HUES64 (cell line): Measurements from ENCODE around the gene SVOPL.

ENCODE experiments used
- H3K27ac ChIP-seq: 2 replicates; pipeline ENCODE4 v1.7.0; 2013; ENCODE audit warnings: low read depth, low read length, inconsistent platforms
- H3K27me3 ChIP-seq: 2 replicates; pipeline ENCODE4 v1.6.1; 2013; ENCODE audit warnings: mild to moderate bottlenecking, low read length; ENCODE audit not compliant: insufficient read depth
- H3K36me3 ChIP-seq: 2 replicates; pipeline ENCODE4 v1.6.1; 2013; ENCODE audit warnings: mild to moderate bottlenecking, low read length; ENCODE audit not compliant: insufficient read depth
- H3K4me1 ChIP-seq: 2 replicates; pipeline ENCODE4 v1.6.1; 2013; ENCODE audit warnings: mild to moderate bottlenecking, low read length, moderate library complexity; ENCODE audit not compliant: insufficient read depth
- H3K4me3 ChIP-seq: 2 replicates; pipeline ENCODE4 v1.5.1; 2013; ENCODE audit warnings: mild to moderate bottlenecking, low read length, moderate library complexity
- H3K9ac ChIP-seq: 2 replicates; pipeline ENCODE4 v1.6.1; 2013; ENCODE audit warnings: mild to moderate bottlenecking, low read depth, low read length
- H3K9me3 ChIP-seq: 2 replicates; pipeline ENCODE4 v1.6.1; 2013; ENCODE audit warnings: low read depth, low read length; ENCODE audit not compliant: insufficient read depth
- WGBS: fragments of 150-250, 120-280 bp; methylation state at CpG from one replicate; pipeline ENCODE4 v1.1.7; 2013; ENCODE audit warnings: missing lambda C conversion rate; 5-methylcytosine and 5-hydroxymethylcytosine counted together

SVOPL gene

DNA sequence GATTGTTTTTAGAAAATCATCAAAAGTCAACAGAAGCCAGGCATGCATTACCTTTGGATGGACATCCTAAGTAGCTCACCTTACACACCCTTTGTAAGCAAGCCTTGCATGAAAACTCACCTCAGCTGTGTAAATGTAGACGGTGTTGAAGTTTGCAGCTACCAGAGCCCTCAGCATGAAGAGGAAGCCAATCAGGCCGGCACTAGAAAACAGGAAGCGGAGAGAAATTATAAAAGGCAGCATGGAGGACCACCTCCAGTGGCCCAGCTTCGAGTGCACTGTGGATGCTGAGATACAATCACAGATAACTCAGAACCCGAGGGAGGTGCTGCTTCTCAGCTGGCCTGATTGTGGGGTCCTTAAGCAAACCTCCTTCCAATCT, 75.3 kb downstream of the SVOPL start:
- H3K36me3 ChIP-seq: no peaks in the 10 kb centered on the region
- H3K27ac ChIP-seq: no peak overlapping the region
- H3K9ac ChIP-seq: no peak overlapping the region
- WGBS: 83% methylated on average over 5 of the region's 5 CpGs
- no peaks in the 10 kb centered on the region for H3K9me3 ChIP-seq
- peaks cover 11% of the 10 kb centered on the region for H3K4me1 ChIP-seq
- no peak overlapping the region for H3K4me3 ChIP-seq
- no peaks in the 10 kb centered on the region for H3K27me3 ChIP-seq

DNA sequence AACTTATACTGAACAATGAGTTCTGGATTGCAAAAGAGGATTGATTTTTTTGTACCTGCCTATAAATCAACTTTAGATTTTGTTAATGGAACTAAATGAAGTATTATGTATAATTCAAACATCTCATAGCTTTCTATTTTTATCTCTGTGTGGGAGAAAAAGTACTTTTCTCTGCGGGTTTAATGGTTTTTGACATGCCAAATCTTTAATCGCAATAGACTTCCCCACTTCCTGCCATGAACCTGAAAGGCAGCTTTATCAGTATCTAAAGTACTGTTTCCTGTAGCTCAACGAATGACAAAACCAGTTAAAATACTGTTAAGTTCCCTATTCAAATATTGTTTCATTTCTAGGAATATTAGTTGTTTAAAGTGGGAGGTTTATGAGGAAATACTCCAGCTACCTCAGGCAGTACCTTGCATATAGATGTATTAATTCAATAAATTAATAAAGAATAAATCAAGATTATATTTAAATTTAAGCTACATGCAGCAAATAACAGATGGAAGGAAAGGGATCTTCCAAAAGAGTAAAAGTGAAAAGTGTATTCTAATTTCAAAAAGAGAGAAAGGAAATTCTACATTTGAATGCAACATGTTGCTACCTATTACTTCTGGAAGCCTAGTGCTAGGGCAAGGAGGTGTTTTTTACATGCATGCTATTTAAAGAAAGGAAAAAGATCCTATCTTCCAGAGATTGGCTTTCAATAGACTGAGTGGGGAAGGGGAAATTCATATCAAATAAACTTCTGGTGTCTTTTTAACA, 75.9 kb downstream of the SVOPL start:
- Histone ChIP-seq H3K4me1 (peaks cover 11% of the 10 kb centered on the region), H3K27me3 (no peaks in the 10 kb centered on the region)

DNA sequence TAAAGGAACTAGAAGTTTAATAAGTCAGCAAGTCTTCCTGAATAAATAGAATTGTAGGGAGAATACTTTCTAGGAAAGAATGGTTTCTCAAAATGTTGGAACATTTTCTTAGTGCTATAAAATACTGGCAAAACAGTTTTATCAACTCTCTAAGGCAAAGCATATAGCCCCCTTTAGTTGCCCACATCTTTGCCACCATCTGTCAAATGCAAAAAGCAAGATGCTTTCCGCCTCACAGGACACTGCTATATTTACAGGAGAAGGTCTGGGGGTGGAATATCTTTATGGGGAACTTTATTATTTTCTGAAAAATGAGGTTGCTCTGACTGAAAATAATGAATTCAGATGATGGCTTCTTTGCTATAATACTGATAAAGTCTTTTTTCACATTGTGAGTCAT, 78.3 kb downstream of the SVOPL start:
- Histone ChIP-seq H3K27me3 (no peaks in the 10 kb centered on the region), H3K9me3 (no peaks in the 10 kb centered on the region), H3K9ac (no peak overlapping the region), H3K27ac (no peak overlapping the region), H3K36me3 (no peaks in the 10 kb centered on the region), H3K4me3 (no peak overlapping the region), H3K4me1 (peaks cover 11% of the 10 kb centered on the region)
- 100% methylated on average over 1 of the region's 1 CpG for WGBS

More for the DNA sequence above, 75.9 kb downstream of the SVOPL start:
- Histone ChIP-seq H3K9ac (no peak overlapping the region), H3K4me3 (no peak overlapping the region), H3K9me3 (no peaks in the 10 kb centered on the region), H3K27ac (no peak overlapping the region), H3K36me3 (no peaks in the 10 kb centered on the region)
- WGBS: 47% methylated on average over 3 of the region's 3 CpGs

DNA sequence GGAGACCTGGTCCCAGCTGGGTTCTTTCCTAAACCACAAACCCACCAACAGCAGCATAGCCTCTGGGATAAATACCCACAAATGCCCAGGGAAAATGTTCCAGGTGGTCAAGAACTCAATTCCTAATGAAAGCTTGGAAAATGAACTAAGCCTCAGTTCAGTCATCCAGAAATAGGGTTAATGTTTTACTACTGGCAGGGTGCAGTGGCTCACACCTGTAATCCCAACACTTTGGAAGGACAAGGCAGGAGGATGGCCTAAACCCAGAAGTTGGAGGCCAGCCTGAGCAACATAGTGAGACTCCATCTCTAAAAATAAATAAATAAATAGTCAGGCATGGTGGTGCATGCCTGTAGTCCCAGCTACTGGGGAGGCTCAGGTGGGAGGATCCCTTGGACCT, 82.2 kb downstream of the SVOPL start:
- Histone ChIP-seq H3K9me3 (no peaks in the 10 kb centered on the region), H3K27me3 (no peaks in the 10 kb centered on the region), H3K9ac (no peak overlapping the region), H3K36me3 (no peaks in the 10 kb centered on the region), H3K4me1 (no peaks in the 10 kb centered on the region), H3K27ac (no peak overlapping the region), H3K4me3 (no peak overlapping the region)

DNA sequence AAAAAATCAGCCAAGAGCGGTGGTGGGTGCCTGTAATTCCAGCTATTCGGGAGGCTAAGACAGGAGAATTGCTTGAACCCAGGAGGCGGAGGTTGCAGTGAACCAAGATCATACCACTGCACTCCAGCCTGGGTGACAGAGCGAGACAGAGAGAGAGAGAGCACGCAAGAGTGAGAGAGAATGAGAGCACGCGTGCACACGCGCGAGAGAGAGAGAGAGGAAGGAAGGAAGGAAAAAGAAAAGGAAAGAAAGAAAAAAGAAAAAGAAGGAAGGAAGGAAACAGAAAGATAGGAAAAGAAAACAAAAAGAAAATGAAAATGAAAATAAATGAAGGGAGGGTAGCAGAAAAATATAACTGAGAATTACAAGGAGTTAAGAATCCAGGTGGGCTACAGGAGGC, 82.7 kb downstream of the SVOPL start:
- 98% methylated on average over 10 of the region's 10 CpGs for WGBS

DNA sequence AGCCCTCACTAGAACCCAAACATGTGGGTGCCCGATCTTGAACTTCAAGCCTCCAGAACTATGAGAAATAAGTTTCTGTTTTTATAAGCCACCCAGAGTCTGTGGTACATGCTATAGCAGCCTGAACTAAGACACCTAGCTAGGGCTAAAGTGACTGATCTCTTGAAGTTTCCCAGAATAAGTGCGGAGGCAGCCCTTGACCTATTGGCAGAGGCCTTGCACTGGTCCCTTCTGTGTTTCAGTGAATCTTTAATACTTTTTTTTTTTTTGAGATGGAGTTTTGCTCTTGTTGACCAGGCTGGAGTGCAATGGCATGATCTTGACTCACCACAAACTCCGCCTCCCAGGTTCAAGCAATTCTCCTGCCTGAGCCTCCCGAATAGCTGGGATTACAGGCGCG, 85.1 kb downstream of the SVOPL start:
- no peaks in the 10 kb centered on the region for H3K27me3 ChIP-seq
- peaks cover 4% of the 10 kb centered on the region; the same call in 1 of the 2 replicates for H3K9me3 ChIP-seq
- no peaks in the 10 kb centered on the region for H3K4me1 ChIP-seq
- no peak overlapping the region for H3K27ac ChIP-seq
- H3K36me3 ChIP-seq: no peaks in the 10 kb centered on the region
- no peak overlapping the region for H3K4me3 ChIP-seq
- WGBS: 96% methylated on average over 6 of the region's 6 CpGs
- no peak overlapping the region for H3K9ac ChIP-seq

More for the DNA sequence above, 82.7 kb downstream of the SVOPL start:
- no peaks in the 10 kb centered on the region for H3K27me3 ChIP-seq
- H3K36me3 ChIP-seq: no peaks in the 10 kb centered on the region
- H3K27ac ChIP-seq: no peak overlapping the region
- no peak overlapping the region for H3K4me3 ChIP-seq
- H3K4me1 ChIP-seq: no peaks in the 10 kb centered on the region
- H3K9ac ChIP-seq: no peak overlapping the region
- no peaks in the 10 kb centered on the region for H3K9me3 ChIP-seq

DNA sequence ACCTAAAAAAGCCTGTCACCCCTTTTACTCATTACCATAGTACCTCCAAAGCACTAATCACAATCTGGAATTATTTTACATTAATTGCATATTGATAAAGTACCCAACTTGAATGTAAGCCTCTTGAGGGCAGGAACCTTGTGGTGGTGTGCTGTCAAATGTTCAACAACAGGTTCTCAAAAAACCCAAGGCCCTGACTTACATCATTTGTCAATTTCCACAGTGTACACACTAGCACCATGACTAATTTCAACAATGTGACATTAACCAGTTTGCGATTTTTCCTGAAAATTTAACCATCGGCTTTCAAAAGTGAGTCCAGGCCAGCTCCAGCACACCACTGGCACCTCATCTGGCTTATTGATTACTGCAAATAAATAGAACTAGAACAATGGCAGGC, 87.5 kb downstream of the SVOPL start:
- 100% methylated on average over 2 of the region's 2 CpGs for WGBS
- Histone ChIP-seq H3K27ac (no peak overlapping the region), H3K4me3 (no peak overlapping the region), H3K4me1 (no peaks in the 10 kb centered on the region), H3K27me3 (no peaks in the 10 kb centered on the region), H3K9ac (no peak overlapping the region), H3K9me3 (peaks cover 12% of the 10 kb centered on the region), H3K36me3 (no peaks in the 10 kb centered on the region)

DNA sequence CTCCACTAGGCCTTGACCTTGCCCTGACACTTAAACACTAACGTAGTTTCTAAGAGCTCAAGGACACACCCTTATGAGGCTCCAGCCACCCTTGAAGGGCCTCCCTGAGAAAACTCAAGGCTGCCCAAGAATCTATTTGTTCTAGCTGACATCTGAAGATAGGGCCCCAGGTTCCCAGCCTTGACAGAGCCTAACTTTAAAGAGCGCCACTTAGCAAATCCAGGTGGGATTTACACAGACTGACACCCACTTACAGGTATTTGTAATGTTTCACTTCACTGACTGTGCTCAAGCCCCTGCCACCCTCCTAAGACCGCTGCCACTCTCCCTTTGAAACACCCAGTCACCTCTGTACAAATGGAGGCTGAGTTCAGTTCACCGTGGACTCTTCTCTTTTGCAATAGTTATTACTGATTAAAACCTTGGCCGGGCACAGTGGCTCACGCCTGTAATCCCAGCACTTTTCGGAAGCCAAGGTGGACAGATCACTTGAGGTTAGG, 90.4 kb downstream of the SVOPL start:
- H3K9me3 ChIP-seq: peaks cover 20% of the 10 kb centered on the region
- no peaks in the 10 kb centered on the region for H3K4me1 ChIP-seq
- no peak overlapping the region for H3K9ac ChIP-seq
- no peak overlapping the region for H3K27ac ChIP-seq
- H3K36me3 ChIP-seq: no peaks in the 10 kb centered on the region
- 94% methylated on average over 7 of the region's 7 CpGs for whole genome bisulfite sequencing
- H3K4me3 ChIP-seq: no peak overlapping the region
- H3K27me3 ChIP-seq: no peaks in the 10 kb centered on the region

DNA sequence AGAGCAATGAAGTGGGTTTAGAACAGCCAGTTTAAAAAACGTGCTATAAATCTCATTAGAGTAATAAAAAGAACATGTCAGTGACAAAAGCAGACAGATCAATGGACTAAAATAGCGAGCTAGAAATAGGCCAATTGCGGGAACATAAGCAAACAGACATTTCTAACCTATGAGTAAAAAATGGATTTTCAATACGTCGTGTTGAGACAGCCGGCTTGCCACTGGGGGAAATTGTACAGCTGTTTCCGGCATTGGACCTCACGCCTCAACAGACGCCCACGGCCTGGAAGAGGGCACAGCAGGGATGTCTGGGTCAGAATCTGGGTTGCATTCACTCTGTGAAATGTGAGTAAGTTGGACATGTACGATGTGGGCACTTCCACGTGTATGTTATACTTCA, 92.9 kb downstream of the SVOPL start:
- Histone ChIP-seq H3K27ac (no peak overlapping the region), H3K9me3 (peaks cover 27% of the 10 kb centered on the region), H3K36me3 (no peaks in the 10 kb centered on the region), H3K4me1 (no peaks in the 10 kb centered on the region), H3K27me3 (no peaks in the 10 kb centered on the region), H3K9ac (no peak overlapping the region), H3K4me3 (no peak overlapping the region)
- 94% methylated on average over 10 of the region's 12 CpGs for WGBS

DNA sequence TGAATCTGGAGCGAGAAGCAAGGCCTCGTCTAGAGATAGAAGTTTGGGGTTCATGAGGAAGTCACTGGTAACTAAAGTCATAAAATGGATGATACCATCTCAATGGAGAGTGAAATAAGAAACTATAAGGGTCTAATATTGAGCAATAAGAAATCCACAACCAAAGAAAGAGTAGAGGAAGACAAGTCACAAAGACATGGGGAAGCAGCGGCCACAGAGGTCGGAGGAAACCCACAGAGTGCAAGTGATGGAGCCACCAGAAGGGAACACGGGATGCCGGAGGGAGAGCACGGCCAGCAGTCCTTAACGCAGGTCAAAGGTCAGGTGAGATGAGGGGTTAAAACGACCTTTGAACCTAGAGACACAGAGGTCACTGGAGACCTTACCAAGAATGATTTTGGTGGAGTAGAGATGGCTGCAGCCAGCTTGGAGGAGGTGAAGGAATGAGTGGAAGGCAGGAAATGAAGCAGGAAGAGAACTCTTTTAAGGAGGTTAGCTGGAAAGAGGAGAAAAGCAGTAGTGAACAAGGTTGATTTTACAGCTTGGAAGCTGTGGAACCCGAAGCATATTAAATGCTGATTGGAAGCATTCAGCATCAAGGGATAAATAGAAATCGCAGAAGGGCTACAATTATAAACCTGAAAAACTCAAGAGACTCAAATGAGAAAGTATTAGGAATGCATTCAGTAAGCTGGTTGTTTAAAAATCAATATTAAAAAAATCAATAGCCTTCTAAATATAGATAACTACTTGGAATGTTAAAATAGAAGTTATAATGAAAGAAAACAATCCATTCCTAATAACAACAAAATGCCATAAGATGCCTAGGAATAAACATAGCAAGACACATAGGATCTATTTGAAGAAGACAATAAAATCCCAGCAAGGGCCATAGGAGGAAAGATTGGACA, 93.7 kb downstream of the SVOPL start:
- H3K9ac ChIP-seq: no peak overlapping the region
- 93% methylated on average over 11 of the region's 11 CpGs for WGBS
- no peaks in the 10 kb centered on the region for H3K4me1 ChIP-seq
- no peak overlapping the region for H3K27ac ChIP-seq
- H3K27me3 ChIP-seq: no peaks in the 10 kb centered on the region
- H3K9me3 ChIP-seq: peaks cover 27% of the 10 kb centered on the region
- H3K36me3 ChIP-seq: no peaks in the 10 kb centered on the region
- H3K4me3 ChIP-seq: no peak overlapping the region

DNA sequence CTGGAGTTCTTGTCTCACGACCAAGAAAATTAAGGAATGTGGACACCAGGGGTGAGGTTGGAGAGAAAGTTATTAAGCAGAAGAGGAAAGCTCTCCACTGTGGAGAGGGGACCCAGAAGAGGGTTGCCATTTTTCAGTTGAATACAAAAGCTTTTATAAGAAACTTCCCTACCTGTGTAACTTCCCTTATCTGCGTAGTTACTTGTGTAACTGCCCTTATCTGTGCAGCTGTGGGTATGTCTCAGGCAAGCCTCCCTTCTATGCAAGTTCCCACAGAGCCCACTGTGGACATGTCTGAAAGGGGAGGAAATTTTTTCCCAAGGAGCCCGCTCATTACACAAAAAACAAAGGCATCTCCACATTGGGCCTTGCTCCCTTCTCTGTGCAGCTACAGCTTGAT, 94.9 kb downstream of the SVOPL start:
- Histone ChIP-seq H3K4me1 (no peaks in the 10 kb centered on the region), H3K9me3 (peaks cover 24% of the 10 kb centered on the region), H3K9ac (no peak overlapping the region), H3K36me3 (no peaks in the 10 kb centered on the region), H3K27me3 (no peaks in the 10 kb centered on the region), H3K4me3 (no peak overlapping the region), H3K27ac (no peak overlapping the region)
- WGBS: 96% methylated on average over 3 of the region's 3 CpGs
